Neutrophil (primary cell): ENCODE data around the gene CUL2.
A peak's percentile ranks its signal among the peaks of the same experiment; 100 is the strongest.
"Not testable (repeated sequence)": the region's sequence is repeated elsewhere in the genome, so short reads cannot be mapped to it uniquely, and the experiment has no call there.

Experiments
- H3K27ac ChIP-seq: fragments of 200-600 bp; sonication (generic); 2 replicates; pipeline ENCODE4 v1.5.1; 2016; ENCODE audit warnings: mild to moderate bottlenecking, moderate library complexity
- H3K27me3 ChIP-seq: fragments of 200-600 bp; sonication (generic); 2 replicates; pipeline ENCODE4 v1.6.0; 2016; ENCODE audit warnings: mild to moderate bottlenecking
- H3K36me3 ChIP-seq: fragments of 200-600 bp; sonication (generic); 2 replicates; pipeline ENCODE4 v1.5.1; 2017
- H3K4me1 ChIP-seq, 2 experiments: fragments of 200-600 bp in 1 of 2; sonication (generic) in 1 of 2; 1 replicate in 1 of 2; 2 replicates in 1 of 2; pipeline versions ENCODE4 v1.5.1 to v1.6.1; 2013 to 2016; ENCODE audit warnings: low read depth in 1 of 2, low read length in 1 of 2, mild to moderate bottlenecking in 1 of 2, moderate library complexity in 1 of 2; ENCODE audit not compliant: control insufficient read depth in 1 of 2, insufficient read depth in 1 of 2
- H3K4me3 ChIP-seq, 2 experiments: fragments of 200-600 bp in 1 of 2; sonication (generic) in 1 of 2; 1 replicate in 1 of 2; 2 replicates in 1 of 2; pipeline ENCODE4 v1.5.1; 2013 to 2016; ENCODE audit warnings: low read depth in 1 of 2, low read length in 1 of 2, mild to moderate bottlenecking in 1 of 2, moderate library complexity in 1 of 2
- H3K9me3 ChIP-seq: fragments of 200-600 bp; sonication (generic); 2 replicates; pipeline ENCODE4 v1.5.1; 2016
- TF ChIP-seq, protein P1 (sequence below): fragments of 200-600 bp; sonication (generic); IDR thresholded peaks from 2 replicates; pipeline ENCODE4 v1.5.1; 2016; ENCODE audit warnings: antibody characterized with exemption

CUL2 gene

GRCh38 chr10:35092851-35093250 is 2.7 kb upstream of the CUL2 start:
- peaks cover 33% of the 10 kb centered on the region for H3K27me3 ChIP-seq
- H3K4me1 ChIP-seq = peaks cover 22% of the 10 kb centered on the region in 2 experiments

GRCh38 chr10:35091994-35092790 is 2.1 kb upstream of the CUL2 start:
- H3K27me3 ChIP-seq = peaks cover 27% of the 10 kb centered on the region
- TF ChIP-seq, protein P1, sequence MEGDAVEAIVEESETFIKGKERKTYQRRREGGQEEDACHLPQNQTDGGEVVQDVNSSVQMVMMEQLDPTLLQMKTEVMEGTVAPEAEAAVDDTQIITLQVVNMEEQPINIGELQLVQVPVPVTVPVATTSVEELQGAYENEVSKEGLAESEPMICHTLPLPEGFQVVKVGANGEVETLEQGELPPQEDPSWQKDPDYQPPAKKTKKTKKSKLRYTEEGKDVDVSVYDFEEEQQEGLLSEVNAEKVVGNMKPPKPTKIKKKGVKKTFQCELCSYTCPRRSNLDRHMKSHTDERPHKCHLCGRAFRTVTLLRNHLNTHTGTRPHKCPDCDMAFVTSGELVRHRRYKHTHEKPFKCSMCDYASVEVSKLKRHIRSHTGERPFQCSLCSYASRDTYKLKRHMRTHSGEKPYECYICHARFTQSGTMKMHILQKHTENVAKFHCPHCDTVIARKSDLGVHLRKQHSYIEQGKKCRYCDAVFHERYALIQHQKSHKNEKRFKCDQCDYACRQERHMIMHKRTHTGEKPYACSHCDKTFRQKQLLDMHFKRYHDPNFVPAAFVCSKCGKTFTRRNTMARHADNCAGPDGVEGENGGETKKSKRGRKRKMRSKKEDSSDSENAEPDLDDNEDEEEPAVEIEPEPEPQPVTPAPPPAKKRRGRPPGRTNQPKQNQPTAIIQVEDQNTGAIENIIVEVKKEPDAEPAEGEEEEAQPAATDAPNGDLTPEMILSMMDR = no peak
- peaks cover 22% of the 10 kb centered on the region in 2 experiments for H3K4me1 ChIP-seq
- H3K36me3 ChIP-seq = no peaks in the 10 kb centered on the region
- no peak overlapping the region for H3K27ac ChIP-seq
- H3K4me3 ChIP-seq = no peak overlapping the region
- no peaks in the 10 kb centered on the region for H3K9me3 ChIP-seq

More at GRCh38 chr10:35092851-35093250, 2.7 kb upstream of the CUL2 start:
- TF ChIP-seq, protein P1 = no peak
- Histone ChIP-seq H3K36me3 (no peaks in the 10 kb centered on the region), H3K9me3 (no peaks in the 10 kb centered on the region), H3K4me3 (no peak overlapping the region), H3K27ac (no peak overlapping the region)

DNA sequence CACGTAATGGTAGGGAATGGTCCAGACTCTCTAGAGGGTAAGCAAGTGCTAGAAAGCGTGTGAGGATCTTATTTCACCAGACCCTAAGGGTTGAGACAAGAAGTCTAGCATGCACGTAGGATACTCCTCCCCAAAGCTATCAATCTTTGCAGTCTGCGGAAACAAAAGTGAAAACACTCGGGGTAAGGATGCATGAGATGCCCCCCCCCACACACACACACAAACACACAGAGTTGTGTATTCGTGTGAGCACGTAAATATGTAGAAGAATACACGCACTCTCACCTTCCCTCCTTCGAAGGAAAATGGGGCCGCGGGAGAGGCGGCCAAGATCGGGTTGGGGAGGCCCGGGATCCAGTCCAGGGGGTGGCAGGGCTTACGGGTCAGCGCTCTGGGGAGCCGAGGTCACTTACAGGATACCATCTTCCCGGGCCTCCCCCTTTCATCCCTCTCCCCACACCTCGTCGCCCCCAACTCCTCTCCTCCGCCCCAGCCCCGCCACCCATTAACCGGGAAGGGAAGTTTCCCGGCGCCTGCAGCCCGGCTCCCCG is 455 bp downstream of the CUL2 start:
- peaks cover 5% of the 10 kb centered on the region for H3K27me3 ChIP-seq
- H3K27ac ChIP-seq = peak overlapping the region; percentile 98
- H3K9me3 ChIP-seq = no peaks in the 10 kb centered on the region
- TF ChIP-seq, protein P1 = no peak
- peak overlapping the region; percentile 73 to 88 for H3K4me3 ChIP-seq
- peaks cover 22% of the 10 kb centered on the region in 2 experiments for H3K4me1 ChIP-seq
- H3K36me3 ChIP-seq = no peaks in the 10 kb centered on the region

DNA sequence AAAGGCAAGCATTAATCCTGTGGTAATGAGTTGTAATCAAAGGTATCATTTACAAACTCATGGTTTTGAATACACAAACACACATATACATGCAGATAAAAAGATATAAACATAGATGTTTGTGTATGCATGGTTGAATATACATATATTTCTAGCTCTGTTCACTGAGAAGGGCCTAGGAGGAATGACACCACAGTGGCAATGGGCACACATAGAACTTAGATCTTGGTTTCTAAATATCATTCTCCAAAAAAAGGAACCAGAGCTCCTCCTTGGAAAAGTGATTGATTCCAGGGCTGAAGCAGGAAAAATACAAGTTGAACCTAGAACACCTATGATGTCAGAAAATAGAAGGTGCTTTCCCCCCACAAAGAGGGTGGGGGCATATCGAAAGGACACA is 6.9 kb downstream of the CUL2 start:
- H3K36me3 ChIP-seq = no peaks in the 10 kb centered on the region
- no peak overlapping the region for H3K27ac ChIP-seq
- H3K9me3 ChIP-seq = no peaks in the 10 kb centered on the region
- no peak overlapping the region for H3K4me3 ChIP-seq
- no peaks in the 10 kb centered on the region for H3K27me3 ChIP-seq
- H3K4me1 ChIP-seq = no peaks in the 10 kb centered on the region
- TF ChIP-seq, protein P1 = no peak

- not testable (repeated sequence) for H3K27ac ChIP-seq, H3K4me1 ChIP-seq, H3K9me3 ChIP-seq, H3K36me3 ChIP-seq, H3K27me3 ChIP-seq, H3K4me3 ChIP-seq
Measured at GRCh38 chr10:35080261-35080660, 9.9 kb downstream of the CUL2 start.

- H3K27ac ChIP-seq = no peak overlapping the region
- no peaks in the 10 kb centered on the region for H3K9me3 ChIP-seq
- H3K4me1 ChIP-seq = no peaks in the 10 kb centered on the region
- no peaks in the 10 kb centered on the region for H3K27me3 ChIP-seq
- TF ChIP-seq, protein P1 = no peak
- H3K4me3 ChIP-seq = no peak overlapping the region
- H3K36me3 ChIP-seq = no peaks in the 10 kb centered on the region
Measured at GRCh38 chr10:35079763-35080162, 10.4 kb downstream of the CUL2 start.
